ENCODE measurements around the gene MTHFD2. TPM values are rescaled to one million over a fixed set of nuclear protein-coding genes. Genes with fewer than 3 reads are reported as not detected.

Gene MTHFD2
- total and polyA plus RNA-seq, 2 of the 8 experiments (the other 6 are each of a cell fraction or from before 2014, with no cell fraction given) = 99.5 to 291 TPM

GRCh38 chr2:74261204-74261864 lies 62.9 kb downstream of the MTHFD2 start:
- Histone ChIP-seq H3K9me3 (ENCODE audit: insufficient read depth in 2 of 2, low read depth in 1 of 2, low read length in 1 of 2) (no peaks in the 10 kb centered on the region), H3K79me2 (ENCODE audit: control insufficient read depth in 1 of 2, insufficient read depth in 2 of 2, low read length in 2 of 2) (no peaks in the 10 kb centered on the region), H3K27me3 (replicated peaks in 1 of 4; ENCODE audit: control insufficient read depth in 3 of 4, extremely low read depth in 1 of 4, insufficient read depth in 3 of 4, low read length in 3 of 4) (no peaks in the 10 kb centered on the region), H3K23me2 (ENCODE audit: low read depth, low read length) (no peaks in the 10 kb centered on the region), H2BK20ac (ENCODE audit: low read length) (no peak overlapping the region), H3K14ac (ENCODE audit: insufficient read length) (no peak overlapping the region), H4K91ac (replicated peaks; ENCODE audit: insufficient read length, low read length) (no peak overlapping the region), H2BK15ac (ENCODE audit: low read length) (no peak overlapping the region), H4K20me1 (replicated peaks in 1 of 2; ENCODE audit: control insufficient read depth in 1 of 2, insufficient read depth in 2 of 2, low read length in 2 of 2) (no peaks in the 10 kb centered on the region), H2BK120ac (replicated peaks; ENCODE audit: low read depth, low read length) (no peak overlapping the region), H2AK5ac (ENCODE audit: low read depth, low read length) (no peak overlapping the region), H2AFZ (ENCODE audit: low read length) (peak overlapping the region; percentile 36; the same call in 1 of the 2 replicates), H3K18ac (ENCODE audit: extremely low read depth, low read length) (no peak overlapping the region), H3K4me1 (replicated peaks in 1 of 4; ENCODE audit: control insufficient read depth in 3 of 4, insufficient read depth in 4 of 4, low read length in 3 of 4) (peaks cover 0 to 4% (median 1%) of the 10 kb centered on the region in 4 experiments; a peak in 2 of 7 replicates), H2BK5ac (ENCODE audit: low read depth, low read length) (no peak overlapping the region), H3K4me2 (ENCODE audit: insufficient read depth in 1 of 2, low read depth in 2 of 2, low read length in 2 of 2) (0 out of 4 replicates have a peak overlapping the region, but pooled peaks of 1 of the 2 experiments have one; percentile 35), H3K4me3 (ENCODE audit: extremely low read depth in 1 of 4, insufficient read depth in 2 of 4, low read depth in 3 of 4, low read length in 4 of 4) (no peak overlapping the region), H3K4ac (replicated peaks; ENCODE audit: insufficient read length, low read depth, low read length) (no peak overlapping the region), H3K79me1 (ENCODE audit: low read depth, low read length) (no peaks in the 10 kb centered on the region), H3K56ac (replicated peaks; ENCODE audit: insufficient read length, low read depth, low read length) (no peak overlapping the region), H3K36me3 (ENCODE audit: control insufficient read depth in 2 of 4, insufficient read depth in 4 of 4, low read length in 3 of 4) (no peaks in the 10 kb centered on the region), H2BK12ac (ENCODE audit: low read depth, low read length) (no peak overlapping the region), H3K23ac (ENCODE audit: insufficient read length) (no peak overlapping the region), H3K27ac (ENCODE audit: low read depth, low read length) (no peak overlapping the region), H4K5ac (ENCODE audit: insufficient read length, low read depth, low read length) (no peak overlapping the region), H3K9ac (replicated peaks in 1 of 4; ENCODE audit: extremely low read depth in 1 of 4, low read depth in 3 of 4, low read length in 3 of 4) (no peak overlapping the region), H4K8ac (ENCODE audit: extremely low read depth, insufficient read depth, low read length) (no peak overlapping the region)
- POLR2A ChIA-PET (ENCODE audit: partially characterized antibody) = interaction anchor here (0.6 to 2.6 kb wide), 7 partner anchors 35 to 179 kb away, joined by 3 to 12 read pairs (median 4); partner anchors contain the start of gene MTHFD2
- WGBS, 2 experiments (ENCODE audit: extremely low coverage in 1 of 2, insufficient coverage in 1 of 2, insufficient read length in 1 of 2, insufficient replicate concordance in 2 of 2, low coverage in 1 of 2, low lambda C conversion rate in 2 of 2, missing lambda C conversion rate in 1 of 2) = 39% methylated on average over 6 of the region's 6 CpGs; no CpG with 5 or more reads in 1 of the 2 experiments
- CTCF ChIA-PET (ENCODE audit: partially characterized antibody) = interaction anchor here (0.5 to 6.0 kb wide), 33 partner anchors 8 to 853 kb away, joined by 3 to 50 read pairs (median 4); partner anchors contain the start of gene ACTG2
- FAIRE-seq (peak; percentile 77), DNase-seq (ENCODE audit: low read depth in 1 of 2, low spot score in 2 of 2) (peak; percentile 34 to 84)
- TF ChIP-seq RFX5 (IDR thresholded peaks at IDR 0.05; ENCODE audit: borderline replicate concordance, low read depth, low read length) (no peak), TBP (IDR thresholded peaks at IDR 0.05; ENCODE audit: low read depth, low read length) (no peak), TAF7 (optimal IDR thresholded peaks at IDR 0.05; ENCODE audit: borderline replicate concordance, low read depth, low read length) (no peak), RAD21 (IDR thresholded peaks at IDR 0.05 in 1 of 2, conservative IDR thresholded peaks at IDR 0.05 in 1 of 2; ENCODE audit: low read depth in 2 of 2, low read length in 2 of 2) (peak; percentile 88 to 90), MAX (IDR thresholded peaks at IDR 0.05) (no peak), SIRT6 (IDR thresholded peaks at IDR 0.05; ENCODE audit: low read length) (no peak), TEAD4 (IDR thresholded peaks at IDR 0.05; ENCODE audit: low read depth, low read length) (peak; percentile 94), YY1 (IDR thresholded peaks at IDR 0.05; ENCODE audit: low read depth, low read length) (peak; percentile 46; the same call in 1 of the 2 replicates), POLR2A (IDR thresholded peaks at IDR 0.05; ENCODE audit: control extremely low read depth in 1 of 2, low read depth in 2 of 2, low read length in 2 of 2) (no peak), HDAC6 (IDR thresholded peaks at IDR 0.05; ENCODE audit: low read depth, low read length) (no peak), EZH2 (IDR thresholded peaks at IDR 0.05; ENCODE audit: low read depth, low read length, severe bottlenecking) (no peak), BCL11A (IDR thresholded peaks at IDR 0.05; ENCODE audit: low read depth in 2 of 2, low read length in 2 of 2) (no peak)
